AG04449 (cell line): ENCODE measurements around the gene ACLY.
"Not testable (repeated sequence)": the region's sequence is repeated elsewhere in the genome, so short reads cannot be mapped to it uniquely, and the experiment has no call there.

ENCODE experiments used
- CTCF ChIA-PET: fragments of 350-600 bp; formaldehyde crosslinking; extraction: SDS; loops from one replicate; lab custom pipeline; 2021; ENCODE audit warnings: antibody characterized with exemption; lab: Yijun Ruan, JAX
- POLR2A ChIA-PET: fragments of 400-600, 350-600 bp; formaldehyde crosslinking; extraction: SDS; loops from one replicate; lab custom pipeline; 2020; ENCODE audit warnings: antibody characterized with exemption, inconsistent platforms; lab: Yijun Ruan, JAX
- DNase-seq: peaks from one replicate; pipeline ENCODE4 v3.0.0-alpha.2; 2010; ENCODE audit warnings: low read depth, low spot score
- H3K4me3 ChIP-seq: 2 replicates; pipeline ENCODE4 v1.5.1; 2011; ENCODE audit warnings: low read depth, mild to moderate bottlenecking, control low read depth, low read length
- TF ChIP-seq, protein P1 (sequence below): IDR thresholded peaks from one replicate; pipeline ENCODE4 v1.5.1; 2011; ENCODE audit warnings: mild to moderate bottlenecking, moderate library complexity, low read length, control low read depth, inconsistent platforms; ENCODE audit not compliant: insufficient read depth; ENCODE audit errors: missing control alignments

The ACLY gene

DNA sequence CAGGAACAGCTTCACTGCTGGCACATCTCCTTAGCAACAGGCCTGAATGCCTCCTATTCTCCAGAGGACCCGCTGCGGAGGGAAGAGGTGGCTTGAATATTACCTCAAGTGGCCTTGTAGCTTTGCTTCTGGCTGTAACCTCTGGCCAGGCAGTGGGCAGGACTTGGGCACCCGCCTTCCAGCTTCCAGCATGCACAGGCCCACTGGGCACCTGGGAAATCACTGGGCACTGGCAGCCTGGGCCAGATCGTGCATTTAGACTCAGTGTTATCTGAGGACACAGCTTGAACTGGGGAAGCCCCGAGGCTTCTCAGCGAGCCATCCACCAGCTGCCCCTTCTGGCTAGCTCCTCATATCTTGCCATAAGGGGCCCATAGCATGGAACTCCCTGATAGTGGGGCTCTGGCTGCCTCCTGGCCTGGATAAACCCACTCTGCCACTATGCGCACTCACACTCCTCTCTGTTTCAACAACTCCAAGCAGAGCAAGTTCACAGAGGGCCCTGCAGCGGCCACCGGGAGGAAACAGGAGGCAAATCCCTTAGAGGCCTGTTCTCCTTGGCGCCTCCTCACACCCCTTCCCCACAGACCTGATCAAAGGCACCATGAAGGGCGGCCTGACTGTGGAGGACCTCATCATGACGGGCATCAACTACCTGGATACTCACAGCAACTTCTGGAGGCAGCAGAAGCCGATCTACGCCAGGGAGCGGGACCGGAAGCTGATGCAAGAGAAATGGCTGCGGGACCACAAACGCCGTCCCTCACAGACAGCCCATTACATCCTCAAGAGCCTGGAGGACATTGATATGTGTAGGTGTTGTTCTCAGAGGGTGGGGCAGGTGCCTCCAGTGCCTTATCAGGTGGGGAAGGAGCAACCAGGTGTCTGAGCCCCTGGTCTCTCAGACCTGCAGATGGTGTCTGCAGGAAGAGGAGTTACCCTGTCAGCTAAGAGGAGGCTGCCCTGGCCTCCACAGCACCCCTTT lies 19.5 kb upstream of the ACLY start:
- ChIA-PET CTCF (interaction anchor here (1.9 kb wide), 1 partner anchor 26 kb away, joined by 4 read pairs; no protein-coding TSS in a partner anchor), POLR2A (no interaction called here)
- DNase-seq, result no peak
- TF ChIP-seq, protein P1, sequence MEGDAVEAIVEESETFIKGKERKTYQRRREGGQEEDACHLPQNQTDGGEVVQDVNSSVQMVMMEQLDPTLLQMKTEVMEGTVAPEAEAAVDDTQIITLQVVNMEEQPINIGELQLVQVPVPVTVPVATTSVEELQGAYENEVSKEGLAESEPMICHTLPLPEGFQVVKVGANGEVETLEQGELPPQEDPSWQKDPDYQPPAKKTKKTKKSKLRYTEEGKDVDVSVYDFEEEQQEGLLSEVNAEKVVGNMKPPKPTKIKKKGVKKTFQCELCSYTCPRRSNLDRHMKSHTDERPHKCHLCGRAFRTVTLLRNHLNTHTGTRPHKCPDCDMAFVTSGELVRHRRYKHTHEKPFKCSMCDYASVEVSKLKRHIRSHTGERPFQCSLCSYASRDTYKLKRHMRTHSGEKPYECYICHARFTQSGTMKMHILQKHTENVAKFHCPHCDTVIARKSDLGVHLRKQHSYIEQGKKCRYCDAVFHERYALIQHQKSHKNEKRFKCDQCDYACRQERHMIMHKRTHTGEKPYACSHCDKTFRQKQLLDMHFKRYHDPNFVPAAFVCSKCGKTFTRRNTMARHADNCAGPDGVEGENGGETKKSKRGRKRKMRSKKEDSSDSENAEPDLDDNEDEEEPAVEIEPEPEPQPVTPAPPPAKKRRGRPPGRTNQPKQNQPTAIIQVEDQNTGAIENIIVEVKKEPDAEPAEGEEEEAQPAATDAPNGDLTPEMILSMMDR, result no peak
- no peak overlapping the region for H3K4me3 ChIP-seq

DNA sequence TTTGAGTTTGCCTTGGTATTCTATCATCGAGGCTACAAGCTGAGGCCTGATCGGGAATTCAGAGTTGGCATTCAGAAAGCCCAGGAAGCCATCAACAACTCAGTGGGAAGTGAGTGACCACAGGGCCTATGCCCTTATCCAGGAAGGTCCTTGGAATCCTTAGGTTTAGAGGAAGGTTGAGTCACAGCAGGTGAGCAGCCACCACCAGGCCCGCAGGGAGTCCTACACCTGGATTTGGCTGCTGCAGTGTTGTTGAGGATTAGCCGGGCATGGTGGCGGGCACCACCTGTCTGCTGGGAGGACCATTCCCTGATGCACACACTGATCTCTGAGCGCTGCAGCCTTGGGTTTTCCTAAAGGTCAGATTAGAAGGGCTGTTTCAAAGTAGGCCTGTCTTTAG lies 16.9 kb upstream of the ACLY start:
- no peak overlapping the region for H3K4me3 ChIP-seq
- CTCF ChIA-PET, result interaction anchor here (1.4 kb wide), 1 partner anchor 11 kb away, joined by 6 read pairs; no protein-coding TSS in a partner anchor
- TF ChIP-seq, protein P1, result no peak
- POLR2A ChIA-PET, result no interaction called here
- no peak for DNase-seq

DNA sequence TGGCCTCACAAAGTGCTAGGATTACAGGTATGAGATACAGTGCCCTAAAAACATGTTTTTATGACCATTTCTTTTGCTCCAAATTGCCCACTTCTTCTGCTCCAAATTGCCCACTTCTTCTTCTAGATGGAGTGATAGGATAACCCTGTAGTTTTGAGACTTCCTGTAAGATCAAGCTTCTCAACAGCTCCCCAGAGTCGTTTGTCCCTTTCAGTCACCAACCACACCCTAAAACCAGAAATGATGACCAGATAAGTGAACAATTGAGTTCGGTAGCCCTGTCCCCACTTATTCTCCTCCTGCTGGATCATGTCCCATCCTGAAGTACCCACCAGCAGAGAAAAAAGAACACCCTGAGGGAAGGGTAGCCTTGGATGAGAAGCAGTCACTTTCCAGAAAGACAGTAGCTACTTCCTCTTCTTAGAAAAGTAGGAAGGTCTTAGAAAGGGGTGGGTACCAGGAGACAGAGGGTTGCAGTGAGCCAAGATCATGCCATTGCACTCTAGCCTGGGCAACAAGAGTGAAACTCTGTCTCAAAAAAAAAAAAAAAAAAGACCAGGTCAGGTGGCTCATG lies 14.2 kb upstream of the ACLY start:
- DNase-seq, result no peak
- ChIA-PET CTCF (interaction anchor here (1.0 to 2.2 kb wide), 3 partner anchors 15 to 32 kb away, joined by 3 to 6 read pairs (median 5); partner anchors contain the start of gene ACLY), POLR2A (no interaction called here)
- no peak overlapping the region for H3K4me3 ChIP-seq
- TF ChIP-seq, protein P1, result no peak

DNA sequence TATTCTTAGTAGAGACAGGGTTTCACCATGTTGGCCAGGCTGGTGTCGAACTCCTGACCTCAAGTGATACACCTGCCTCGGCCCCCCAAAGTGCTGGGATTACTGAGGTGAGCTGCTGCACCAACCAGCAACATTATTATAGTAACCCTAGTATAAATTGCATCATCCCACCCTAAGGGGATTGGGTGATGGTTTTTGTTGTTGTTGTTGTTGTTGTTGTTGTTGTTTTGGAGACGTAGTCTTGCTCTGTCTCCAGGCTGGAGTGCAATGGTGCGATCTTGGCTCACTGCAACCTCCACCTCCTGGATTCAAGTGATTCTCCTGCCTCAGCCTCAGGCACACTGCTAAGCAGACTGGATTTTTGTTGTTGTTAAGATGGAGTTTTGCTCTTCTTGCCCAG lies 13.0 kb upstream of the ACLY start:
- POLR2A ChIA-PET, result not testable (repeated sequence)

DNA sequence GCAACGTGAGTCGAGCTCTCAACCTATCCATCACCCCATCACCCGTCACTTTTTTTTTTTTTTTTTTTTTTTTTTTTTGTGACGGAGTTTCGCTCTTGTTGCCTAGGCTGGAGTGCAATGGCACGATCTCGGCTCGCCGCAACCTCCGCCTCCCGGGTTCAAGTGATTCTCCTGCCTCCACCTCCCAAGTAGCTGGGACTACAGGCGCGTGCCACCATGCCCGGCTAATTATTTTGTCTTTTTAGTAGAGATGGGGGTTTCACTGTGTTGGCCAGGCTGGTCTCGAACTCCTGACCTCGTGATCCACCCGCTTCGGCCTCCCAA lies 12.0 kb upstream of the ACLY start:
- peak overlapping the region; percentile 72 for H3K4me3 ChIP-seq
- CTCF ChIA-PET, result interaction anchor here (0.8 to 2.6 kb wide), 8 partner anchors 9 to 185 kb away, joined by 3 to 33 read pairs (median 4); partner anchors contain the start of gene ACLY
- POLR2A ChIA-PET, result interaction anchor here (0.5 to 1.7 kb wide), 4 partner anchors 12 to 94 kb away, joined by 3 to 11 read pairs (median 3); partner anchors contain the start of genes ACLY and KLHL11
- DNase-seq, result not testable (repeated sequence)

More for the DNA sequence above, 13.0 kb upstream of the ACLY start:
- CTCF ChIA-PET, result interaction anchor here (1.3 to 2.2 kb wide), 2 partner anchors 10 to 33 kb away, joined by 4 to 6 read pairs; no protein-coding TSS in a partner anchor
- DNase-seq, H3K4me3 ChIP-seq: not testable (repeated sequence)

DNA sequence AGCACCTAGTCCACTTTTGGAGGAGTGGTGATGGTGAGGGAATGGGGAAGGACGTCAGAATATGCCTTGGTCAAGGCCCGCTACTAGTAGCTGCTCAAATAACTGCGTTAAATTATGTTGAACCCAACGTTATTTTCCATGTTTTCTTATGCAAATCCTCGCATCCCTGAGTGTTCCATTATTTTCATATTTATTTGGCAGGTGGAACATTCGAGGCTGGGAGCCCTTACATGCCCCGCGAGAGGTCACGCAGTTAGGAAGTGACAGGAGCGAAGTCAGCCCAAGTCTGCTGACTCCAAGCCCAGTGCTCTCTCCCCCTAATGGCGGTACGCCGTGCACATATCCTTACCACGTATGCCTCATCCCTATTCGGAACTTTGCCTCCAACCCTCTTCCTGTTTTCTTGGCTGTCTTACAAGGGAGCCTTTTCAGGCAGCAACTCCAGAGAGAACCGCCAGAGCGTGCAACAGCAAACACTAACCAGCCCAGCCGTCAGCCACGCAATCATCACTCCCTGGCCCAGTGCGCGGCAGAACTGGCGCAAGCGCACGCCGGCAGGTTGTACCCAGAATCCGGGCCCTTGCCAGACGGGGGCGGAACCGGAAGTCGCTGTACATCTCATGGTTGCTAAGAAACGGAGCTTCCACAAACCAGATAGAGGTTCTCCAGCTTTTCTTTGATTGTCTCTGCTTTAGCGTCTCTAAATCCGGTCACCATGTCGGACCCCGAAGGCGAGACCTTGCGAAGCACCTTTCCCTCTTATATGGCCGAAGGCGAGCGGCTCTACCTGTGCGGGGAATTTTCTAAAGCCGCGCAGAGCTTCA lies 11.5 kb upstream of the ACLY start, which contains the start of gene ODAD4:
Gene ODAD4 (plus strand): TSS at position 609 of the 824 bp plus-strand sequence. CDS start 107 bp downstream, at position 716.
- CTCF ChIA-PET, result interaction anchor here (0.8 to 2.6 kb wide), 10 partner anchors 10 to 185 kb away, joined by 3 to 33 read pairs (median 4); partner anchors contain the start of gene ACLY
- POLR2A ChIA-PET, result interaction anchor here (0.5 to 1.7 kb wide), 5 partner anchors 12 to 94 kb away, joined by 3 to 11 read pairs (median 3); partner anchors contain the start of genes ACLY and KLHL11
- TF ChIP-seq, protein P1, result peak; percentile 52
- DNase-seq, result peak; percentile 73
- peak within 1 kb of the TSS; percentile 72 for H3K4me3 ChIP-seq
